Measurements from ENCODE around the gene TMED1.

- no peak for TF ChIP-seq POLR2A (IDR thresholded peaks at IDR 0.05; ENCODE audit: low read length)
- no peak for TF ChIP-seq GATA1 (IDR thresholded peaks at IDR 0.05; ENCODE audit: low read depth, low read length)
These were observed 6.8 kb downstream of the TMED1 start for GRCh38 chr19:10828981-10829821.

Data from erythroblast (primary cell).